GM19324 (cell line): ENCODE data around the gene IL1R2.

Source experiments
- ATAC-seq: cut with Tn5 transposase; IDR thresholded peaks from one replicate; pipeline ENCODE4 v1.9.1; 2021; ENCODE audit warnings: mild to moderate bottlenecking, moderate library complexity; ENCODE audit not compliant: unreplicated experiment, low FRiP score

IL1R2 gene

DNA sequence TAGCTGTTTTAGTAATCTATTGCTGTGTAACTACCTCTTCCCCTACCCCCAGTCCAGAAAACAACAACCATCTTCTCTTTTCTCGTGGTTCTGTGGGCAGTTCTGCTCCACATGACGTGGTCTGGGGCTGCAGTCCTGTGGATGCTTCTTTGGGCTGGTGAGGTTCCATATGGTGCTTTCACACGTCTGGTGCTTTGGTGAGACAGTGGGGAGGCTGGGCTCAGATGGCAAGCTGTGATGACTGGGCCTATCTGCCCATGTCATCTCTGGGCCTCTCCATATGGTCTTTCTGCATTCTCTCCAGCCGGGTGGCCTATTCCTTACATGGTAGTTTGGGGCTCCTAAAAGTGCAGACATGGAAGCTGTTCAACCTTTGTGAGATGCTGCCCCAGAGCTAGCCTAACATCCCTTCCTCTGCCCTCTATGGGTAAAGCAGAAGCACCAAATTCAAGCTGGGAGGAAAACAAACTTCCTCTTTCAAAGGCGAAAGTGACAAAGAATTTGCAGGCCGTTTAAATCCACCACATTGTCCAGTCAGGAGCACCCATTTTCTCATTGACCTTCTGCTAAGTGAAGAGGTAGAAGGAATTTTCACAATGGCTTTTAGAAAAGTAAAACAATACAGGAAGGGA is 82.5 kb downstream of the IL1R2 start:
- no peak for ATAC-seq

DNA sequence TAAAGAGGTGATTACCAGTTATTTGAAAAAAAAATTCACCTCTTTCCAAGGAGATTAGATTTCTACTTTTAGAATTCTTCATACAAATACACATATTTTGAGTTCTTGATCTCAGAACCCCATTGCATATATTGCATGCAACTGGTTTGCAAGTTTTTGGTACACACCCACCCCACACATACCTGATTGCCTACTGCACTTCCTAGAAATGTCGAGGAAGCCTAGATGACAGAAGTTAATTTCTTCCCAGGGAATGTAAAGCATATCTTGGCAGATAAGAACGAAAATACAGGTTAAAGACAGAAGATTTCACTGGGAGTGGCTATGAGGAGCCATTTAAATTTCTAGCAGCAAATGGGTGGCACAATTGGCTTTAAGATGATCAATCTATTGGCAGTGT is 83.7 kb downstream of the IL1R2 start:
- no peak for ATAC-seq

- ATAC-seq: no peak
Measured at GRCh38 chr2:102076512-102076911, 84.8 kb downstream of the IL1R2 start.
